ENCODE results near the gene ANKRD18B. TPM values are rescaled to one million over a fixed set of nuclear protein-coding genes. Genes with fewer than 3 reads are reported as not detected.
"Not testable (repeated sequence)": the region's sequence is repeated elsewhere in the genome, so short reads cannot be mapped to it uniquely, and the experiment has no call there.

The ANKRD18B gene
- total RNA-seq, 3 donors from 2014 or later: 0.49 to 1.7 TPM; not detected in 1

- Histone ChIP-seq H3K4me1 (ENCODE audit: low read depth) (no peaks in the 10 kb centered on the region), H3K4me3 (no peak overlapping the region), H3K36me3 (ENCODE audit: low read depth) (no peaks in the 10 kb centered on the region), H3K9me3 (peaks cover 6% of the 10 kb centered on the region)
- DNase-seq (peak in 1 of 3 donors; percentile 39), ATAC-seq (peak; percentile 48)
- intact Hi-C loops (cut with DNase I, micrococcal nuclease): no loop called here
- TF ChIP-seq CTCF (IDR thresholded peaks at IDR 0.05): peak; percentile 39
Observed at GRCh38 chr9:33517373-33517772, 6.7 kb upstream of the ANKRD18B start.

GRCh38 chr9:33517934-33518577 lies 6.0 kb upstream of the ANKRD18B start:
- DNase-seq; intact Hi-C loops (cut with DNase I, micrococcal nuclease); H3K4me1 ChIP-seq (ENCODE audit: low read depth); H3K36me3 ChIP-seq (ENCODE audit: low read depth); H3K4me3 ChIP-seq; H3K9me3 ChIP-seq; ATAC-seq: not testable (repeated sequence)

- intact Hi-C loops (cut with DNase I, micrococcal nuclease); ATAC-seq; H3K36me3 ChIP-seq (ENCODE audit: low read depth); H3K4me1 ChIP-seq (ENCODE audit: low read depth); H3K9me3 ChIP-seq; H3K4me3 ChIP-seq; DNase-seq: not testable (repeated sequence)
Observed at GRCh38 chr9:33521861-33522260, 2.2 kb upstream of the ANKRD18B start.

- no peaks in the 10 kb centered on the region for H3K36me3 ChIP-seq (ENCODE audit: low read depth)
- no peak overlapping the region for H3K4me3 ChIP-seq
- peaks cover 8% of the 10 kb centered on the region for H3K4me1 ChIP-seq (ENCODE audit: low read depth)
- DNase-seq (peak in 1 of 3 donors; percentile 20), ATAC-seq (no peak)
- intact Hi-C loops (cut with DNase I, micrococcal nuclease): no loop called here
- H3K9me3 ChIP-seq: no peaks in the 10 kb centered on the region
- no peak for TF ChIP-seq CTCF (IDR thresholded peaks at IDR 0.05)
Observed at GRCh38 chr9:33524306-33524947, 376 bp downstream of the ANKRD18B start.

GRCh38 chr9:33528069-33528468 lies 4.0 kb downstream of the ANKRD18B start:
- H3K9me3 ChIP-seq; ATAC-seq; H3K4me3 ChIP-seq; intact Hi-C loops (cut with DNase I, micrococcal nuclease); H3K4me1 ChIP-seq (ENCODE audit: low read depth); DNase-seq; H3K36me3 ChIP-seq (ENCODE audit: low read depth): not testable (repeated sequence)

GRCh38 chr9:33533958-33534357 lies 9.9 kb downstream of the ANKRD18B start:
- DNase-seq; H3K4me3 ChIP-seq; H3K4me1 ChIP-seq (ENCODE audit: low read depth); ATAC-seq; H3K36me3 ChIP-seq (ENCODE audit: low read depth); H3K9me3 ChIP-seq; intact Hi-C loops (cut with DNase I, micrococcal nuclease): not testable (repeated sequence)

GRCh38 chr9:33535541-33535940 lies 11.5 kb downstream of the ANKRD18B start:
- Histone ChIP-seq H3K36me3 (ENCODE audit: low read depth) (no peaks in the 10 kb centered on the region), H3K4me1 (ENCODE audit: low read depth) (no peaks in the 10 kb centered on the region), H3K9me3 (no peaks in the 10 kb centered on the region), H3K4me3 (no peak overlapping the region)
- intact Hi-C loops (cut with DNase I, micrococcal nuclease): no loop called here
- DNase-seq: no peak
- no peak for ATAC-seq
- no peak for TF ChIP-seq CTCF (IDR thresholded peaks at IDR 0.05)

GRCh38 chr9:33543463-33543862 lies 19.4 kb downstream of the ANKRD18B start:
- H3K4me1 ChIP-seq (ENCODE audit: low read depth); H3K4me3 ChIP-seq; DNase-seq; H3K36me3 ChIP-seq (ENCODE audit: low read depth); intact Hi-C loops (cut with DNase I, micrococcal nuclease); H3K9me3 ChIP-seq; ATAC-seq: not testable (repeated sequence)

GRCh38 chr9:33545715-33546114 lies 21.7 kb downstream of the ANKRD18B start:
- H3K9me3 ChIP-seq; H3K4me3 ChIP-seq; H3K4me1 ChIP-seq (ENCODE audit: low read depth); DNase-seq; H3K36me3 ChIP-seq (ENCODE audit: low read depth); intact Hi-C loops (cut with DNase I, micrococcal nuclease); ATAC-seq: not testable (repeated sequence)

GRCh38 chr9:33548816-33549215 lies 24.8 kb downstream of the ANKRD18B start:
- H3K9me3 ChIP-seq; H3K4me1 ChIP-seq (ENCODE audit: low read depth); H3K36me3 ChIP-seq (ENCODE audit: low read depth); ATAC-seq; intact Hi-C loops (cut with DNase I, micrococcal nuclease); H3K4me3 ChIP-seq; DNase-seq: not testable (repeated sequence)

GRCh38 chr9:33549418-33549817 lies 25.4 kb downstream of the ANKRD18B start:
- H3K4me1 ChIP-seq (ENCODE audit: low read depth); H3K4me3 ChIP-seq; ATAC-seq; DNase-seq; H3K9me3 ChIP-seq; H3K36me3 ChIP-seq (ENCODE audit: low read depth); intact Hi-C loops (cut with DNase I, micrococcal nuclease): not testable (repeated sequence)
